ENCODE results near the gene FAM234A.
"Not testable (repeated sequence)": the region's sequence is repeated elsewhere in the genome, so short reads cannot be mapped to it uniquely, and the experiment has no call there.

The FAM234A gene

GRCh38 chr16:230949-231348 is 3.7 kb upstream of the FAM234A start:
- DNase-seq (ENCODE audit: low spot score), result no peak

GRCh38 chr16:239948-240277 is 5.3 kb downstream of the FAM234A start:
- no peak for DNase-seq (ENCODE audit: low spot score)

- no peak for DNase-seq (ENCODE audit: low spot score)
Observed at GRCh38 chr16:240559-240958, 5.9 kb downstream of the FAM234A start.

GRCh38 chr16:242281-242680 is 7.7 kb downstream of the FAM234A start:
- no peak for DNase-seq (ENCODE audit: low spot score)

GRCh38 chr16:243348-243747 is 8.7 kb downstream of the FAM234A start:
- DNase-seq (ENCODE audit: low spot score), result no peak

GRCh38 chr16:245105-245504 is 10.5 kb downstream of the FAM234A start:
- DNase-seq (ENCODE audit: low spot score), result no peak

- DNase-seq (ENCODE audit: low spot score), result no peak
Observed at GRCh38 chr16:247027-247426, 12.4 kb downstream of the FAM234A start.

GRCh38 chr16:249431-249830 is 14.8 kb downstream of the FAM234A start:
- no peak for DNase-seq (ENCODE audit: low spot score)

GRCh38 chr16:252366-253337 is 18.0 kb downstream of the FAM234A start:
- DNase-seq (ENCODE audit: low spot score), result no peak

GRCh38 chr16:253833-254232 is 19.2 kb downstream of the FAM234A start:
- DNase-seq (ENCODE audit: low spot score), result no peak

- no peak for DNase-seq (ENCODE audit: low spot score)
Observed at GRCh38 chr16:254461-254860, 19.8 kb downstream of the FAM234A start.

- no peak for DNase-seq (ENCODE audit: low spot score)
Observed at GRCh38 chr16:255183-255582, 20.6 kb downstream of the FAM234A start.

- DNase-seq (ENCODE audit: low spot score), result not testable (repeated sequence)
Observed at GRCh38 chr16:258091-258490, 23.5 kb downstream of the FAM234A start.

GRCh38 chr16:259226-259625 is 24.6 kb downstream of the FAM234A start:
- DNase-seq (ENCODE audit: low spot score), result no peak

GRCh38 chr16:259814-260253 is 25.2 kb downstream of the FAM234A start:
- DNase-seq (ENCODE audit: low spot score), result no peak

GRCh38 chr16:260326-260725 is 25.7 kb downstream of the FAM234A start:
- no peak for DNase-seq (ENCODE audit: low spot score)

GRCh38 chr16:261031-261691 is 26.5 kb downstream of the FAM234A start:
- DNase-seq (ENCODE audit: low spot score), result no peak

GRCh38 chr16:262121-262745 is 27.6 kb downstream of the FAM234A start:
- no peak for DNase-seq (ENCODE audit: low spot score)

- no peak for DNase-seq (ENCODE audit: low spot score)
Observed at GRCh38 chr16:263182-263774, 28.7 kb downstream of the FAM234A start.

GRCh38 chr16:263944-264343 is 29.3 kb downstream of the FAM234A start:
- DNase-seq (ENCODE audit: low spot score), result no peak

- DNase-seq (ENCODE audit: low spot score), result no peak
Observed at GRCh38 chr16:264440-264951, 29.9 kb downstream of the FAM234A start.

GRCh38 chr16:265002-265529 is 30.4 kb downstream of the FAM234A start:
- DNase-seq (ENCODE audit: low spot score), result no peak
